HEK293 (cell line): ENCODE results near the gene MATCAP1.

ENCODE experiments used
- EGR2 ChIP-seq: fragments of 450-650 bp; formaldehyde crosslinking; IDR thresholded peaks from 2 replicates; pipeline ENCODE4 v1.5.1; 2016; ENCODE audit warnings: low read depth, missing biosample characterization, missing genetic modification characterization
- GLIS2 ChIP-seq: fragments of 450-650 bp; formaldehyde crosslinking; IDR thresholded peaks from 2 replicates; pipeline ENCODE4 v1.5.1; 2016; ENCODE audit warnings: missing biosample characterization, missing genetic modification characterization
- HOXD13 ChIP-seq: sonication (generic); formaldehyde crosslinking; IDR thresholded peaks from 2 replicates; pipeline ENCODE4 v1.8.0; 2022; ENCODE audit warnings: missing genetic modification reagents, borderline replicate concordance
- INSM2 ChIP-seq: fragments of 450-650 bp; formaldehyde crosslinking; IDR thresholded peaks from 2 replicates; pipeline ENCODE4 v1.5.1; 2016; ENCODE audit warnings: missing biosample characterization, missing genetic modification characterization
- PRDM10 ChIP-seq: fragments of 450-650 bp; formaldehyde crosslinking; IDR thresholded peaks from 2 replicates; pipeline ENCODE4 v1.5.1; 2016; ENCODE audit warnings: missing biosample characterization, missing genetic modification characterization
- PRDM6 ChIP-seq: fragments of 450-650 bp; formaldehyde crosslinking; IDR thresholded peaks from 2 replicates; pipeline ENCODE4 v1.5.1; 2017; ENCODE audit warnings: missing biosample characterization, missing genetic modification characterization
- RBAK ChIP-seq: fragments of 450-650 bp; formaldehyde crosslinking; IDR thresholded peaks from 2 replicates; pipeline ENCODE4 v1.5.1; 2016; ENCODE audit warnings: missing biosample characterization, missing genetic modification characterization
- SCRT2 ChIP-seq: fragments of 450-650 bp; formaldehyde crosslinking; IDR thresholded peaks from 2 replicates; pipeline ENCODE4 v1.5.1; 2016; ENCODE audit warnings: missing biosample characterization, missing genetic modification characterization
- ZBTB11 ChIP-seq: fragments of 450-650 bp; formaldehyde crosslinking; conservative IDR thresholded peaks from 2 replicates; pipeline ENCODE4 v1.5.1; 2016; ENCODE audit warnings: low read depth, missing biosample characterization, missing genetic modification characterization
- ZIC2 ChIP-seq: fragments of 450-650 bp; formaldehyde crosslinking; IDR thresholded peaks from 2 replicates; pipeline ENCODE4 v1.5.1; 2016; ENCODE audit warnings: missing biosample characterization, missing genetic modification characterization
- ZNF112 ChIP-seq: fragments of 450-650 bp; formaldehyde crosslinking; IDR thresholded peaks from 2 replicates; pipeline ENCODE4 v1.5.0; 2017; ENCODE audit warnings: missing biosample characterization, missing genetic modification characterization
- ZNF18 ChIP-seq: fragments of 450-650 bp; formaldehyde crosslinking; IDR thresholded peaks from 2 replicates; pipeline ENCODE4 v1.5.1; 2016; ENCODE audit warnings: missing biosample characterization, missing genetic modification characterization
- ZNF341 ChIP-seq: fragments of 450-650 bp; formaldehyde crosslinking; IDR thresholded peaks from 2 replicates; pipeline ENCODE4; 2016; ENCODE audit warnings: low read depth, missing biosample characterization, missing genetic modification characterization
- ZNF571 ChIP-seq: fragments of 450-650 bp; formaldehyde crosslinking; IDR thresholded peaks from 2 replicates; pipeline ENCODE4 v1.5.0; 2017; ENCODE audit warnings: missing biosample characterization, missing genetic modification characterization
- ZNF692 ChIP-seq: fragments of 450-650 bp; formaldehyde crosslinking; IDR thresholded peaks from 2 replicates; pipeline ENCODE4 v1.5.1; 2016; ENCODE audit warnings: missing biosample characterization, missing genetic modification characterization
- ZXDB ChIP-seq: fragments of 450-650 bp; formaldehyde crosslinking; IDR thresholded peaks from 2 replicates; pipeline ENCODE4 v1.5.1; 2016; ENCODE audit warnings: missing biosample characterization, missing genetic modification characterization
- TF ChIP-seq, protein P1 (sequence below): fragments of 450-650 bp; formaldehyde crosslinking; IDR thresholded peaks from 2 replicates; pipeline ENCODE4 v1.5.1; 2016; ENCODE audit warnings: missing biosample characterization, missing genetic modification characterization, borderline replicate concordance
- TF ChIP-seq, protein P2 (sequence below): fragments of 450-650 bp; formaldehyde crosslinking; IDR thresholded peaks from 2 replicates; pipeline ENCODE4 v1.5.1; 2016; ENCODE audit warnings: missing biosample characterization, missing genetic modification characterization

The MATCAP1 gene

GRCh38 chr16:67150833-67151396 lies 32.8 kb downstream of the MATCAP1 start, which contains the start of gene B3GNT9 (continued):
- TF ChIP-seq INSM2 (tag by site-specific recombination) (no peak), HOXD13 (CRISPR knock-in tag) (no peak), ZNF341 (no peak), PRDM10 (no peak), EGR2 (no peak), PRDM6 (no peak), SCRT2 (tag by site-specific recombination) (no peak), ZIC2 (tag by site-specific recombination) (no peak), ZNF571 (tag by site-specific recombination) (no peak), ZNF692 (no peak), ZNF18 (no peak), ZXDB (peak; percentile 37; the same call in 1 of the 2 replicates), ZNF112 (no peak), RBAK (no peak), ZBTB11 (tag by site-specific recombination) (no peak), GLIS2 (no peak)
- TF ChIP-seq, protein P1, sequence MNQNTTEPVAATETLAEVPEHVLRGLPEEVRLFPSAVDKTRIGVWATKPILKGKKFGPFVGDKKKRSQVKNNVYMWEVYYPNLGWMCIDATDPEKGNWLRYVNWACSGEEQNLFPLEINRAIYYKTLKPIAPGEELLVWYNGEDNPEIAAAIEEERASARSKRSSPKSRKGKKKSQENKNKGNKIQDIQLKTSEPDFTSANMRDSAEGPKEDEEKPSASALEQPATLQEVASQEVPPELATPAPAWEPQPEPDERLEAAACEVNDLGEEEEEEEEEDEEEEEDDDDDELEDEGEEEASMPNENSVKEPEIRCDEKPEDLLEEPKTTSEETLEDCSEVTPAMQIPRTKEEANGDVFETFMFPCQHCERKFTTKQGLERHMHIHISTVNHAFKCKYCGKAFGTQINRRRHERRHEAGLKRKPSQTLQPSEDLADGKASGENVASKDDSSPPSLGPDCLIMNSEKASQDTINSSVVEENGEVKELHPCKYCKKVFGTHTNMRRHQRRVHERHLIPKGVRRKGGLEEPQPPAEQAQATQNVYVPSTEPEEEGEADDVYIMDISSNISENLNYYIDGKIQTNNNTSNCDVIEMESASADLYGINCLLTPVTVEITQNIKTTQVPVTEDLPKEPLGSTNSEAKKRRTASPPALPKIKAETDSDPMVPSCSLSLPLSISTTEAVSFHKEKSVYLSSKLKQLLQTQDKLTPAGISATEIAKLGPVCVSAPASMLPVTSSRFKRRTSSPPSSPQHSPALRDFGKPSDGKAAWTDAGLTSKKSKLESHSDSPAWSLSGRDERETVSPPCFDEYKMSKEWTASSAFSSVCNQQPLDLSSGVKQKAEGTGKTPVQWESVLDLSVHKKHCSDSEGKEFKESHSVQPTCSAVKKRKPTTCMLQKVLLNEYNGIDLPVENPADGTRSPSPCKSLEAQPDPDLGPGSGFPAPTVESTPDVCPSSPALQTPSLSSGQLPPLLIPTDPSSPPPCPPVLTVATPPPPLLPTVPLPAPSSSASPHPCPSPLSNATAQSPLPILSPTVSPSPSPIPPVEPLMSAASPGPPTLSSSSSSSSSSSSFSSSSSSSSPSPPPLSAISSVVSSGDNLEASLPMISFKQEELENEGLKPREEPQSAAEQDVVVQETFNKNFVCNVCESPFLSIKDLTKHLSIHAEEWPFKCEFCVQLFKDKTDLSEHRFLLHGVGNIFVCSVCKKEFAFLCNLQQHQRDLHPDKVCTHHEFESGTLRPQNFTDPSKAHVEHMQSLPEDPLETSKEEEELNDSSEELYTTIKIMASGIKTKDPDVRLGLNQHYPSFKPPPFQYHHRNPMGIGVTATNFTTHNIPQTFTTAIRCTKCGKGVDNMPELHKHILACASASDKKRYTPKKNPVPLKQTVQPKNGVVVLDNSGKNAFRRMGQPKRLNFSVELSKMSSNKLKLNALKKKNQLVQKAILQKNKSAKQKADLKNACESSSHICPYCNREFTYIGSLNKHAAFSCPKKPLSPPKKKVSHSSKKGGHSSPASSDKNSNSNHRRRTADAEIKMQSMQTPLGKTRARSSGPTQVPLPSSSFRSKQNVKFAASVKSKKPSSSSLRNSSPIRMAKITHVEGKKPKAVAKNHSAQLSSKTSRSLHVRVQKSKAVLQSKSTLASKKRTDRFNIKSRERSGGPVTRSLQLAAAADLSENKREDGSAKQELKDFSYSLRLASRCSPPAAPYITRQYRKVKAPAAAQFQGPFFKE (tag by site-specific recombination) = no peak
- TF ChIP-seq, protein P2, sequence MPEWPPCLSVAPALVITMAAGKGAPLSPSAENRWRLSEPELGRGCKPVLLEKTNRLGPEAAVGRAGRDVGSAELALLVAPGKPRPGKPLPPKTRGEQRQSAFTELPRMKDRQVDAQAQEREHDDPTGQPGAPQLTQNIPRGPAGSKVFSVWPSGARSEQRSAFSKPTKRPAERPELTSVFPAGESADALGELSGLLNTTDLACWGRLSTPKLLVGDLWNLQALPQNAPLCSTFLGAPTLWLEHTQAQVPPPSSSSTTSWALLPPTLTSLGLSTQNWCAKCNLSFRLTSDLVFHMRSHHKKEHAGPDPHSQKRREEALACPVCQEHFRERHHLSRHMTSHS = no peak
